HepG2 (cell line): ENCODE measurements around the gene MRPS14. TPM values are rescaled to one million over a fixed set of nuclear protein-coding genes. Genes with fewer than 3 reads are reported as not detected.

ENCODE experiments used
- FOXA3 ChIP-seq: IDR thresholded peaks from 2 replicates; pipeline ENCODE4 v1.6.1; 2016; ENCODE audit warnings: missing genetic modification reagents, missing compliant biosample characterization
- FOXP1 ChIP-seq, 2 experiments: fragments of 450-650 bp in 1 of 2; IDR thresholded peaks; 2 replicates each; pipeline ENCODE4 v1.6.1; 2017 to 2018; ENCODE audit warnings: antibody characterized with exemption in 1 of 2
- RNF2 ChIP-seq: fragments of 450-650 bp; conservative IDR thresholded peaks from 2 replicates; pipeline ENCODE4 v1.6.1; 2016; ENCODE audit warnings: low read depth
- SAFB2 ChIP-seq: sonication (generic); formaldehyde crosslinking; IDR thresholded peaks from 2 replicates; pipeline ENCODE4 v1.5.1; 2020; ENCODE audit warnings: missing genetic modification reagents, low read depth, mild to moderate bottlenecking, borderline replicate concordance
- SAP130 ChIP-seq: IDR thresholded peaks from 2 replicates; pipeline ENCODE4 v1.6.1; 2016; ENCODE audit warnings: low read depth
- SMAD9 ChIP-seq: sonication (generic); formaldehyde crosslinking; IDR thresholded peaks from 2 replicates; pipeline ENCODE4 v1.5.1; 2020; ENCODE audit warnings: mild to moderate bottlenecking, missing genetic modification reagents
- ZBTB7B ChIP-seq: sonication (generic); formaldehyde crosslinking; IDR thresholded peaks from 2 replicates; pipeline ENCODE4 v1.4.0; 2020; ENCODE audit warnings: missing genetic modification reagents
- ZIK1 ChIP-seq: sonication (generic); formaldehyde crosslinking; IDR thresholded peaks from 2 replicates; pipeline ENCODE4 v1.5.0; 2020; ENCODE audit warnings: mild to moderate bottlenecking, low read depth, missing genetic modification reagents, borderline replicate concordance
- ZNF264 ChIP-seq: sonication (generic); formaldehyde crosslinking; IDR thresholded peaks from 2 replicates; pipeline ENCODE4 v1.4.0; 2020; ENCODE audit warnings: missing genetic modification reagents
- ZNF329 ChIP-seq: sonication (generic); formaldehyde crosslinking; IDR thresholded peaks from 2 replicates; pipeline ENCODE4 v1.9.0; 2021; ENCODE audit warnings: low read depth, mild to moderate bottlenecking, missing genetic modification reagents
- ZNF350 ChIP-seq: sonication (generic); formaldehyde crosslinking; IDR thresholded peaks from 2 replicates; pipeline ENCODE4 v1.4.0; 2020; ENCODE audit warnings: mild to moderate bottlenecking, low read depth, missing genetic modification reagents, borderline replicate concordance
- ZNF484 ChIP-seq: sonication (generic); formaldehyde crosslinking; IDR thresholded peaks from 2 replicates; pipeline ENCODE4 v1.5.1; 2020; ENCODE audit warnings: mild to moderate bottlenecking, low read depth, missing genetic modification reagents, borderline replicate concordance
- ZNF549 ChIP-seq: sonication (generic); formaldehyde crosslinking; IDR thresholded peaks from 2 replicates; pipeline ENCODE4 v1.5.0; 2020; ENCODE audit warnings: missing genetic modification reagents
- polyA plus RNA-seq, 8 experiments: library from polyadenylated mRNA; depleted of rRNA in 3 of 8; stranded (reverse) in 7 of 8; unstranded in 1 of 8; fragments of >200 nt; fragmentation: Illumina TruSeq in 4 of 8; extraction: Trizol in 4 of 8; gene quantifications; 2 replicates each; pipeline versions ENCODE4 v1.2.1 to v1.2.3, GENCODE V29; 2011 to 2016; ENCODE audit warnings: low read depth in 4 of 8, missing spikeins in 1 of 8, mixed read lengths in 1 of 8; ENCODE audit not compliant: insufficient read depth in 1 of 8
- total RNA-seq, 5 experiments: library from RNA; depleted of rRNA; stranded (reverse); fragments of >200 nt; fragmentation: Illumina TruSeq; extraction: Trizol; gene quantifications; 2 replicates each; pipeline ENCODE4 v1.2.3, GENCODE V29; 2016; ENCODE audit warnings: low read depth in 1 of 5
- TF ChIP-seq, protein P1 (sequence below): sonication (generic); formaldehyde crosslinking; IDR thresholded peaks from 2 replicates; pipeline ENCODE4 v1.4.0; 2020; ENCODE audit warnings: mild to moderate bottlenecking, missing genetic modification reagents, borderline replicate concordance
- TF ChIP-seq, protein P2 (sequence below): sonication (generic); formaldehyde crosslinking; IDR thresholded peaks from 2 replicates; pipeline ENCODE4 v1.4.0; 2020; ENCODE audit warnings: mild to moderate bottlenecking, missing genetic modification reagents
- TF ChIP-seq, protein P3 (sequence below): sonication (generic); formaldehyde crosslinking; IDR thresholded peaks from 2 replicates; pipeline ENCODE4 v1.8.1; 2022; ENCODE audit warnings: mild to moderate bottlenecking, missing genetic modification reagents
- TF ChIP-seq, protein P4 (sequence below): sonication (generic); formaldehyde crosslinking; IDR thresholded peaks from 2 replicates; pipeline ENCODE4 v1.5.1; 2020; ENCODE audit warnings: mild to moderate bottlenecking, missing genetic modification reagents, moderate library complexity

MRPS14 gene
- total and polyA plus RNA-seq, 2 of the 13 experiments (the other 11 are each of a cell fraction or from before 2014, with no cell fraction given) = 36.6 to 43.2 TPM

DNA sequence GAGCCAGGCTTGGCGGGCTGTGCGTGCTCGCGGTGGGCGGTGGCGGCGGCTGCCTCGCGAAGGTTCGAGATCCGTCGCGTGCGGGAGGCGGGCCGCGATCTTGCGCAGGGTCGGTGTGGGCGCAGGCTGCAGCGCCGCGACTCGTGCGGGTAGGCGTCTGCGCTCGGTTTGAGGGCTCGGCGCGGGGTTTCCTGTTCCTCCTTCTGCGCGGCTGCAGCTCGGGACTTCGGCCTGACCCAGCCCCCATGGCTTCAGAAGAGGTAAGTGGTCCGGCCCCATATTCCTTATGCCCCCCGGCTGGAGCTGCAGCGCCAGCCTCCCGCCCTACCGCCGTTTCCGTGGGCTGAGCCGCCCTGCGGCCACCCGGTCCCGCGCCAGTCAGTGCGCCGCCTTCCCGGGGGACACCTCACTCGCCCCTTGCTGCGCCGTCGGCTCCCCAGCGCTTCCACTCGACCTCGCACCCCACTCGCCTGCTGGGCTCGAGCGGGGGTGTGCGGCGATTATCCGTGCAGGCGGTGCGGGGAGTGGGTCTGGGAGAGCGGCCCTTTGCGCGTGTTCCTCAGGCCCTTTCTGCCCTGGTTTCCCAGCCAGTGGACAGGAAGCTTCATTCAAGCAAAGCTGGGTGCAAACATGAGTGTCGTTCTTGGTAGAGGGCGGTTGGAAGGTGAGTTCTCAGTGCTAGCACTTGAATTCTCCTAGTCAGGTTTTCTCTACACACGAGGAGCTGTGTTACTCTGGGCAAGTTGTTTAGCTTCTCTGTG lies 23.1 kb downstream of the MRPS14 start, which contains the start of gene CACYBP (continued):
- TF ChIP-seq, protein P1, sequence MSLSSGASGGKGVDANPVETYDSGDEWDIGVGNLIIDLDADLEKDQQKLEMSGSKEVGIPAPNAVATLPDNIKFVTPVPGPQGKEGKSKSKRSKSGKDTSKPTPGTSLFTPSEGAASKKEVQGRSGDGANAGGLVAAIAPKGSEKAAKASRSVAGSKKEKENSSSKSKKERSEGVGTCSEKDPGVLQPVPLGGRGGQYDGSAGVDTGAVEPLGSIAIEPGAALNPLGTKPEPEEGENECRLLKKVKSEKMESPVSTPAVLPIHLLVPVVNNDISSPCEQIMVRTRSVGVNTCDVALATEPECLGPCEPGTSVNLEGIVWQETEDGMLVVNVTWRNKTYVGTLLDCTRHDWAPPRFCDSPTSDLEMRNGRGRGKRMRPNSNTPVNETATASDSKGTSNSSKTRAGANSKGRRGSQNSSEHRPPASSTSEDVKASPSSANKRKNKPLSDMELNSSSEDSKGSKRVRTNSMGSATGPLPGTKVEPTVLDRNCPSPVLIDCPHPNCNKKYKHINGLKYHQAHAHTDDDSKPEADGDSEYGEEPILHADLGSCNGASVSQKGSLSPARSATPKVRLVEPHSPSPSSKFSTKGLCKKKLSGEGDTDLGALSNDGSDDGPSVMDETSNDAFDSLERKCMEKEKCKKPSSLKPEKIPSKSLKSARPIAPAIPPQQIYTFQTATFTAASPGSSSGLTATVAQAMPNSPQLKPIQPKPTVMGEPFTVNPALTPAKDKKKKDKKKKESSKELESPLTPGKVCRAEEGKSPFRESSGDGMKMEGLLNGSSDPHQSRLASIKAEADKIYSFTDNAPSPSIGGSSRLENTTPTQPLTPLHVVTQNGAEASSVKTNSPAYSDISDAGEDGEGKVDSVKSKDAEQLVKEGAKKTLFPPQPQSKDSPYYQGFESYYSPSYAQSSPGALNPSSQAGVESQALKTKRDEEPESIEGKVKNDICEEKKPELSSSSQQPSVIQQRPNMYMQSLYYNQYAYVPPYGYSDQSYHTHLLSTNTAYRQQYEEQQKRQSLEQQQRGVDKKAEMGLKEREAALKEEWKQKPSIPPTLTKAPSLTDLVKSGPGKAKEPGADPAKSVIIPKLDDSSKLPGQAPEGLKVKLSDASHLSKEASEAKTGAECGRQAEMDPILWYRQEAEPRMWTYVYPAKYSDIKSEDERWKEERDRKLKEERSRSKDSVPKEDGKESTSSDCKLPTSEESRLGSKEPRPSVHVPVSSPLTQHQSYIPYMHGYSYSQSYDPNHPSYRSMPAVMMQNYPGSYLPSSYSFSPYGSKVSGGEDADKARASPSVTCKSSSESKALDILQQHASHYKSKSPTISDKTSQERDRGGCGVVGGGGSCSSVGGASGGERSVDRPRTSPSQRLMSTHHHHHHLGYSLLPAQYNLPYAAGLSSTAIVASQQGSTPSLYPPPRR = peak; percentile 57; the same call in 1 of the 2 replicates
- TF ChIP-seq, protein P2, sequence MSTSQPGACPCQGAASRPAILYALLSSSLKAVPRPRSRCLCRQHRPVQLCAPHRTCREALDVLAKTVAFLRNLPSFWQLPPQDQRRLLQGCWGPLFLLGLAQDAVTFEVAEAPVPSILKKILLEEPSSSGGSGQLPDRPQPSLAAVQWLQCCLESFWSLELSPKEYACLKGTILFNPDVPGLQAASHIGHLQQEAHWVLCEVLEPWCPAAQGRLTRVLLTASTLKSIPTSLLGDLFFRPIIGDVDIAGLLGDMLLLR (CRISPR knock-in tag) = peak; percentile 36; the same call in 1 of the 2 replicates
- no peak for TF ChIP-seq ZBTB7B (CRISPR knock-in tag)
- peak; percentile 98 for TF ChIP-seq SAFB2 (CRISPR knock-in tag)
- TF ChIP-seq ZNF549 = no peak
- no peak; the same call in 1 of the 2 replicates for TF ChIP-seq ZNF350
- TF ChIP-seq ZNF264 (CRISPR knock-in tag) = no peak; the same call in 1 of the 2 replicates
- peak; percentile 55; the same call in 1 of the 2 replicates for TF ChIP-seq ZNF484 (CRISPR knock-in tag)
- peak; percentile 7; the same call in 1 of the 2 replicates for TF ChIP-seq SAP130
- TF ChIP-seq, protein P3, sequence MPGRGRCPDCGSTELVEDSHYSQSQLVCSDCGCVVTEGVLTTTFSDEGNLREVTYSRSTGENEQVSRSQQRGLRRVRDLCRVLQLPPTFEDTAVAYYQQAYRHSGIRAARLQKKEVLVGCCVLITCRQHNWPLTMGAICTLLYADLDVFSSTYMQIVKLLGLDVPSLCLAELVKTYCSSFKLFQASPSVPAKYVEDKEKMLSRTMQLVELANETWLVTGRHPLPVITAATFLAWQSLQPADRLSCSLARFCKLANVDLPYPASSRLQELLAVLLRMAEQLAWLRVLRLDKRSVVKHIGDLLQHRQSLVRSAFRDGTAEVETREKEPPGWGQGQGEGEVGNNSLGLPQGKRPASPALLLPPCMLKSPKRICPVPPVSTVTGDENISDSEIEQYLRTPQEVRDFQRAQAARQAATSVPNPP (CRISPR knock-in tag) = peak; percentile 90
- TF ChIP-seq ZNF329 (CRISPR knock-in tag) = peak; percentile 78; the same call in 1 of the 2 replicates
- TF ChIP-seq FOXA3 (CRISPR knock-in tag) = peak; percentile 2
- peak; percentile 94 for TF ChIP-seq ZIK1 (CRISPR knock-in tag)
- 0 out of 2 replicates have a peak, but pooled peaks have one; percentile 7 for TF ChIP-seq SMAD9 (CRISPR knock-in tag)
- TF ChIP-seq FOXP1 (IDR thresholded peaks at IDR 0.05) = no peak
- TF ChIP-seq FOXP1 (CRISPR knock-in tag; IDR thresholded peaks at IDR 0.05) = no peak
- TF ChIP-seq RNF2 = peak; percentile 82
- TF ChIP-seq, protein P4, sequence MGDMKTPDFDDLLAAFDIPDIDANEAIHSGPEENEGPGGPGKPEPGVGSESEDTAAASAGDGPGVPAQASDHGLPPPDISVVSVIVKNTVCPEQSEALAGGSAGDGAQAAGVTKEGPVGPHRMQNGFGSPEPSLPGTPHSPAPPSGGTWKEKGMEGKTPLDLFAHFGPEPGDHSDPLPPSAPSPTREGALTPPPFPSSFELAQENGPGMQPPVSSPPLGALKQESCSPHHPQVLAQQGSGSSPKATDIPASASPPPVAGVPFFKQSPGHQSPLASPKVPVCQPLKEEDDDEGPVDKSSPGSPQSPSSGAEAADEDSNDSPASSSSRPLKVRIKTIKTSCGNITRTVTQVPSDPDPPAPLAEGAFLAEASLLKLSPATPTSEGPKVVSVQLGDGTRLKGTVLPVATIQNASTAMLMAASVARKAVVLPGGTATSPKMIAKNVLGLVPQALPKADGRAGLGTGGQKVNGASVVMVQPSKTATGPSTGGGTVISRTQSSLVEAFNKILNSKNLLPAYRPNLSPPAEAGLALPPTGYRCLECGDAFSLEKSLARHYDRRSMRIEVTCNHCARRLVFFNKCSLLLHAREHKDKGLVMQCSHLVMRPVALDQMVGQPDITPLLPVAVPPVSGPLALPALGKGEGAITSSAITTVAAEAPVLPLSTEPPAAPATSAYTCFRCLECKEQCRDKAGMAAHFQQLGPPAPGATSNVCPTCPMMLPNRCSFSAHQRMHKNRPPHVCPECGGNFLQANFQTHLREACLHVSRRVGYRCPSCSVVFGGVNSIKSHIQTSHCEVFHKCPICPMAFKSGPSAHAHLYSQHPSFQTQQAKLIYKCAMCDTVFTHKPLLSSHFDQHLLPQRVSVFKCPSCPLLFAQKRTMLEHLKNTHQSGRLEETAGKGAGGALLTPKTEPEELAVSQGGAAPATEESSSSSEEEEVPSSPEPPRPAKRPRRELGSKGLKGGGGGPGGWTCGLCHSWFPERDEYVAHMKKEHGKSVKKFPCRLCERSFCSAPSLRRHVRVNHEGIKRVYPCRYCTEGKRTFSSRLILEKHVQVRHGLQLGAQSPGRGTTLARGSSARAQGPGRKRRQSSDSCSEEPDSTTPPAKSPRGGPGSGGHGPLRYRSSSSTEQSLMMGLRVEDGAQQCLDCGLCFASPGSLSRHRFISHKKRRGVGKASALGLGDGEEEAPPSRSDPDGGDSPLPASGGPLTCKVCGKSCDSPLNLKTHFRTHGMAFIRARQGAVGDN = peak; percentile 99
